HG03066 (cell line): ENCODE results near the gene DLL1.

Source experiments
- ATAC-seq: cut with Tn5 transposase; IDR thresholded peaks from one replicate; pipeline ENCODE4 v1.9.1; 2021; ENCODE audit warnings: low read depth; ENCODE audit not compliant: unreplicated experiment

The DLL1 gene

GRCh38 chr6:170296423-170296745 lies 5.5 kb upstream of the DLL1 start:
- no peak for ATAC-seq

- ATAC-seq = peak; percentile 48
Observed at GRCh38 chr6:170295510-170296422, 4.9 kb upstream of the DLL1 start.

GRCh38 chr6:170294813-170295509 lies 4.1 kb upstream of the DLL1 start:
- ATAC-seq = no peak

GRCh38 chr6:170294298-170294730 lies 3.4 kb upstream of the DLL1 start:
- ATAC-seq = no peak

DNA sequence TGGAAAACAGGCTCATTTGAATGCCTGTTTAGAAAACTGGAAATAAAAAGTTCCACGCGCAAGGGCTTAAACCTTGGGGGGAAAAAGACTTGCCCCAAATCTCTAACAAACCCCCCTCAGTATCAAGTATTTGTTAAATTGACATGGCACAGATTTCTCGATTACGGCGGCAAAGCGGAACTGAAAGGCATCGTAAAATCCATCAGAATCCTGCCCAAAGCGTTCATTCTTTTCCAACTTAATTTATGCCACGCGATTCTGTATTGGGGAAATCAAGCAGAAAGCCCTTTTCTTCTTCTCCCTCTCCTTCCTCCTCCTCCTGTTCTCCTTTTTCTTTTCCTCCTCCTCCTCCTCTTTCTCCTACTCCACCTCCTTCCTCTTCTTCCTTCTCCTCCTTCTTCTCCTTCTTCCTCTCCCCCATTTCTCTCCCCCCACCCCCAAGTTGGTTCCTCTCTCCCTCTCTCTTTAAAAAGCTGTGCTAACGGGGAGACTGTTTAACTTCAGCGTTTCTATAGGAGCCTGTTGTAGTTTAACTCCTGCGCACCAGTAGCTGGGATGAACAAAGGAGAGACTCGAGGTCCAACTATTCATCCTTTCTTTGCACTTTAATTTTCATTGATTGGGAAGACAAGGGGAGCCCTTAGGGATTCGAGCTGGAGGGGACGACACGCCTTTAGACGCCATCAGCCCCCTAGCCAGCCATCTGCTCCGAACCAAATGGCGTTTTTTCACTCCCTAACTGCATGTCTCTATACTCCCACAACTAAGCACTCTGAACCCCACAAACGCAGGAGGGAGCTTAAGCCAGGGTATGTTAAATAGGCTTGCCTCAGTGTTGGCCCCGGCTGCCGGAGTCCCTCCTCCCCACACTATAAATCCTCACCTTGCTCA lies 2.7 kb upstream of the DLL1 start:
- ATAC-seq = no peak

GRCh38 chr6:170292407-170293158 lies 1.7 kb upstream of the DLL1 start:
- ATAC-seq = no peak

DNA sequence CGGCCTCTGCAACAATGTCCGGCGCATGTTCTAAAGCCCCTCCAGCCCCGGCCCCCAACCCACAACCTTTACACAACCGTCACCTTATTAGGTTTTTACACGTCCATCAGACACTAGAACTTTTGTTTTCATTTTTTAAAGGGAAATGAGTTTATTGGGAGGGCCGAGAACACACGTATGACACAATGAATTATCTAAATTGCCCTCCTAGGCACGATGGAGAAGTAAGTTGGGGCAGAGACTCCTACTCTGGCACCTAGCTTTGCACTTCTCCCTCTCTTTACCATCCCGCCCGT lies 1.2 kb upstream of the DLL1 start:
- no peak for ATAC-seq

GRCh38 chr6:170291271-170292110 lies 613 bp upstream of the DLL1 start:
- ATAC-seq = peak; percentile 20

DNA sequence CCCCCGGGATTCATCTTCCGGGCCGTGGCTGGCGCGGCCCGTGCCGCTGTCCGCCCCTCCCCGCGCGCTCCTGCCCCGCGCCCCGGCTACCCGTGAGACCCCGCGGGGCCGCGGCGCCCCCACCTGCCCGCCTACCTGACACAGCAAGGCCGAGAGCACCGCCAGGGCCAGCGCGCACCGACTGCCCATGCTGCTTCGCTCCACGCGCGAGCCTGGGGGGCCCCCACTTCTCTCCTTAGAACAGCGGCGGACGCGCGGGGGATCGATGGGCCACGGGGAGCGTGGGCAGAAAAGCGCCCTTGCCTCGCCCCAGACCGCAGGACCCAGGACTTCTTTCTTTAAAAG lies 955 bp downstream of the DLL1 start:
- ATAC-seq = no peak

DNA sequence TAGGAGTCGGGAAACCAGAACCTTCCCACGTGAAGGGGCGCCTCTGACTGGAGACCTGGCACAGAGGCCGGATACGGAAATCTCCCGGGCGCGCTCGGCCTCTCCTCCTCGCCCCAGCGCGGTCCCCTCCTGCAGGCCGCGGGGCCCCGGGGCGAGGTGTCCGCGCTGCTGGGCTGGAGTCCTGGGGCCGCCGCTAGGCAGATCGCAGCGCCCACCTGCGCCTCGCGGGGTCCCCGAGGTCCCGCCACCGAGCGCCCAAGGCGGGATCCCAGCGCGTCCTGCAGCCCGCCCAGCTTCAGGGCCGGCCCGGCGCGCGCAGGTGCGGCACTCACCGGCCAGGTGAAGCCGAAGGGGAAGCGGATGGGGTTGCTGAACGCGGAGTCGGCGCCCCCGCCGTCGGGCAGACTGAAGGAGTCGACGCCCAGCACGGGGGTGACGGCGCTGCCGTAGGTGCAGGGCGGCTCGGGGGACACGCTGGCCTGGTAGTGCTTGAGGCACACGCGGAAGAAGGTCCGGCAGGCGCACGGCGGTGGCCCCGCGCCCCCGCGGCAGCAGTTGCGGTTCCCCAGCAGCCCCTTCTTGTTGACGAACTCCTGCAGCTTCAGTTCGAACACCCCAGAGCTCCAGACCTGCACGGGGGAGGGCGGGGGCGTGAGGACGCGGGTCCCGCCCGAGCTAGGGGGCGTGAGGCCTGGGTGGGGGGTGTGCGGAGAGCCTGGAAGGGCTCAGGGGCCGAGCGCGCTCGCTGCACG lies 1.5 kb downstream of the DLL1 start:
- ATAC-seq = no peak

DNA sequence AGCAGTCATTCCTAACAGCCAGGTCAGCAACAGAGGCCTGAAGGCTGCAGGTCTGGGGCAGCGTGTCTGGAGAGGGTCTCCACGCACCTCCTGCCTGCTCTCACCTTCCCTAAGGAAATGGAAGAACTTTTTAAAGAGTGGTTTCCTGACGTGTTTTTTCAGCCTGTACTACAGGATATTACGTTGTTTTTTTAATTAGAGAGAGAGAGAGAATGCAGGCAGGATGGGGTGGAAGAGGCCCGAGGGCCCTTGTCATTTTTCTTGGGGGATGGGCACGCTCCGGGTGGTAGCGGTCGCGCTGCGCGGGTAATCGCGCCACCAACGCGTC lies 2.1 kb downstream of the DLL1 start:
- no peak for ATAC-seq

GRCh38 chr6:170288091-170288631 lies 2.7 kb downstream of the DLL1 start:
- no peak for ATAC-seq

DNA sequence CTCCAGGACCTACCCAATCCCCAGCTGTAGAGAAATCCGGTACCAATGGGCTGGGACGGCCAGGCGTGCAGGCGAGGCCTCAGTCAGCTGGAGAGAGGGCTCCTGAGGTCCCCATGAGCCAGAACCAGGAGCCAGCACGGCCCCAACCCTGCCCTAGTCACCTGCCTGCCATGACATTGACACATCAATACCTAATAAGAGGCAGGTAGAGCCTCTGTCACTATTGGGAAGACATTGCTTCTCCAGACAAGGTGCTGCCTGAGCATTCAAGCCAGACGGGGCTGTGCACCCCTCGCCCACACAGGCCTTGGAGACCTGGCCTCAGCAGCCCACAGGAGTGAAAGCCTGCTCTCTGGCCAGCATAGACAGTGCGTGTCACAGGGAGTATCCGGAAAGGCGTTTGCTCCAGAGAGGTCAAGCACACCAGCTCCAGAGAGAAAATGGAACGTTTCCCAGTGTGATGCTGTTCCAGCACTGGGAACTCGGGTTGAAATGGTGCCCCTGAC lies 3.5 kb downstream of the DLL1 start:
- ATAC-seq = no peak

DNA sequence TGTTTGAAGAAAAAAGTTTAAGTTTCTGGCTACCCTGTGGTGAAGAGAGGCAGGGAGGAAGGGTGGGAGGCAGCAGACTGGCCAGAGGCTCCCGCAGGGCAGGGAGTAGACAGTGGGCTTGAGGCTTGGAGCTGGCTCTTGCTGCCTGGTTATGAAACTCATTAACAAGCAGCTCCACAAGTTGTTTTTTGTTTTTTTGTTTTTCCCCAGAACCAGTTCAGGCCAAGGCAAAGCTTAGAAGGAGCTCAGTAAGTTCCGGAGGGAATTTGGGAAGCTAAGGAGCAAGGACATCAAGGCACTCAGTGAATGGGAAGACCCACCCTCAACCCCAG lies 4.0 kb downstream of the DLL1 start:
- ATAC-seq = no peak

- ATAC-seq = no peak
Observed at GRCh38 chr6:170286246-170286933, 4.5 kb downstream of the DLL1 start.

- no peak for ATAC-seq
Observed at GRCh38 chr6:170285482-170285881, 5.4 kb downstream of the DLL1 start.

DNA sequence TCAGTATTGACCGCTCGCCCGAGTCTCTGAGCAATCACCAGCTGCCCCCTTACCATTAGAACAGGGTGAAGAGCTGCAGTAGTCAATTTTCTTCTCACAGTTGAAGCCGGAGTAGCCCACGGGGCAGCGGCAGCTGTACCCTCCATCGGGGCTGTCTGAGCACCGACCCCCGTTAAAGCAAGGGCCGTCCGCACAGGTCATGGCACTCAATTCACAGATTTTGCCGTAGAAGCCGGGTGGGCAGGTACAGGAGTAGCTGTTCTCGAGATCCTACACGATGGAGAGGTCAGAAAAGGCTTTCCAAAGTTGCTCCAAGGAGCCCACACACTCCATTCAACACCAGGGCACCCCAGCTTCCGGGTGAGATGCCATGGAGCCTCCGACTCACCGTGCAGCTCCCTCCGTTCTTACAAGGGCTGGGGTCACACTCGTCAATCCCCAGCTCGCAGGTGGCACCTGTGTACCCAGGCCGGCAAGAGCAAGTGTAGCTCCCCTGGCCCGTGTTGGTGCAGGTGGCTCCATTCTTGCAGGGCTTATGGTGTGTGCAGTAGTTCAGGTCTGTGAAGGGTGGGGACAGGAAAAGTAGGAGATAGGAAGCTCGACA lies 5.9 kb downstream of the DLL1 start:
- ATAC-seq = no peak
